GM19193 (cell line): ENCODE data around the gene TMIGD2.

Experiments used
- POLR2A ChIP-seq: IDR thresholded peaks from 4 replicates; pipeline ENCODE4 v1.6.1; 2011; ENCODE audit not compliant: insufficient read depth, insufficient read length; ENCODE audit errors: extremely low read depth

TMIGD2 gene

DNA sequence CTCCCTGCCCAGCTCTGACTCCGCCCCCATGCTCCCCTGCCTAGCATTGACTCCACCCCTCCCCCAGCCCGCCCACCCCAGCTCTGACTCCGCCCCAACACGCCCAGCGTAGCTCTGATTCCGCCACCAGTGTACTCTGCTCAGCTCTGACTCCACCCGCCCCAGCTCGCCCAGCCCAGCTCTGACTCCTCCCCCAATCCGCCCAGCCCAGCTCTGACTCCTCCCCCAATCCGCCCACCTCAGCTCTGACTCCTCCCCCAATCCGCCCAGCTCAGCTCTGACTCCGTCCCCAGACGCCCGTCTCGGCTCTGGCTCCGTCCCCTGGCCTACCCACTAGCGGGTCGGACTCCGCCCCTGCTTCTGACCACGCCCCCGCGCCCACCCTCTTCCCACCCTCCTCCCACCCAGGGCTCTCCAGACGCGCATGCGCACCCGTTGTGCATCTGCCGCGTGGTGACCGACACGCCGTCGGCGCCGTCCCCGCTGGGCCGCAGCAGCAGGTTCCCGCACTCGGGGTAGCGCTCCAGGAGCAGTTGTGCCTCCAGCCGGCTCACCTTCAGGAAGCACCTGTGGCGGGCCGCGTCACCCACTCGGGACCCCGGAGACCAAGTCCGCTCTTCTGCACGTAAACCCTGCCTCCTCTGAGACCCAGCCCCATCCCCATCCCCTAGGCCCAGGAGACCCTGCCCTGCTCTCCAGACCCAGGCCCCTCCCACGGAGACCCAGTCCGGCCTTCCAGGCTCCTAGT is 26.2 kb upstream of the TMIGD2 start:
- TF ChIP-seq POLR2A: peak; percentile 81

DNA sequence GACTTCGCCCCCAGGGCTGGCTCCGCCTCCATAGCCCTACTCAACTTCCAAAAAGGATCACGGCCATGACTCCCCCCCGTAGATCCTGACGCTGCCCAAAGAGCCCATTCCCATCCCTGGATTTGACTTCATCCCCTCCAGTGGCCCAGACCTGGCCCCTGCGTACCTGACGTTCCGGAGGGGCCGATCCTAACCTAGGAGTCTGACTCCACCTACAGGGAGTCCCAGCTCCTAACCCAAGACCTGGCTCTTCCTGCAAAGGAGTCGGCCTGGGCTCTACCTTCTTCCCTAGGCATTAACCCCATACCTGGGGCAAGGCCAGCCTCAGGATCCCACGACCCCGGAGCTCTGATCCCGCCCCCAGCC is 25.7 kb upstream of the TMIGD2 start:
- no peak for TF ChIP-seq POLR2A

DNA sequence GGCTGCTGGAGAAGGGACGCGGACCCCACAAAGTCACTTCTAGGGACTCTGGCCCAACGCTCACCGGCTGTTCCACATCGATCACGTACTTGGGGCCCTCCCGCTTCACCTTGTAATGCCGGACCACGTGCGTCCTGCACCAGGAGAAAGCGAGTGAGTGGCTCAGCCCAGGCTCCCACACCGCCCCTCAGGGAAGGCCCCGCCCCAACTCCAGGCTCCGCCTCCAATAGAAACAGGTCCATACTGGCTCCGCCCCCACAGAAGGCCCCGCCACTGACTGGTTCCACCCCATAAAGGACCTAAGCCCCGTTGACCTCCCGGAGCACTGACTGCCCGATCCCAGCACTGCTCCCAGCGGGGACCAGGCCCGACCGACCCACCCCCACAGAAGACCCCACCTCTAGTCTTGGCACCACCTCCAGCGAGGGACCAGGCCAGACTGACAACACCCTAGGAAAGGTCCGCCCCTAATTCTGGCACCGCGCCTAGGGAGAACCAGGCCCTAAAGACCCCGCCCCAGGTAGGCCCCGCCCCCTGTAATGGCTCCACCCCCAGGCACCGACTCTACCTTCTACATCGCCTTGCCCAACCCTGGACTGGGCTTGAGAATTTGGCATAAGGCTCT is 25.2 kb upstream of the TMIGD2 start:
- no peak for TF ChIP-seq POLR2A

DNA sequence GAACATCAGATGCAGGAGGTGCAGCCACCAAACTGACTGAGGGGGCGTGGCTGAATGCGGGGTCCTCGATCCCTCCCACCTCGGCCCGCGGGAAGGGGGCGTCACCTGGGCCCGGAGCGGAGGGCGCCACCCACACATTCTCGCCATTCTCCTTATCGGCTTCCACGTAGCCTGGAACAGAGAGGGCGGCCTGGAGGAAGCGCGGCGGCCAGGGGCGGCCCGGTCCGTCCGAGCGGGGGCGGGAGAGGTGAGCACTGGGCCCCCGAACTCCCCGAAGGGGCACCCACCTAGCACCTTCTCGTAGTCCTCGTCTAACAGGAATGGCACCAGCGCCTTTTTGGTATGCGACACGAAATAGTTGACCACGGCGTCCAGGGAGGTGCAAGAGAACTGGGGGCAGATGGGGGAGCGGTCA is 24.7 kb upstream of the TMIGD2 start:
- TF ChIP-seq POLR2A: no peak

DNA sequence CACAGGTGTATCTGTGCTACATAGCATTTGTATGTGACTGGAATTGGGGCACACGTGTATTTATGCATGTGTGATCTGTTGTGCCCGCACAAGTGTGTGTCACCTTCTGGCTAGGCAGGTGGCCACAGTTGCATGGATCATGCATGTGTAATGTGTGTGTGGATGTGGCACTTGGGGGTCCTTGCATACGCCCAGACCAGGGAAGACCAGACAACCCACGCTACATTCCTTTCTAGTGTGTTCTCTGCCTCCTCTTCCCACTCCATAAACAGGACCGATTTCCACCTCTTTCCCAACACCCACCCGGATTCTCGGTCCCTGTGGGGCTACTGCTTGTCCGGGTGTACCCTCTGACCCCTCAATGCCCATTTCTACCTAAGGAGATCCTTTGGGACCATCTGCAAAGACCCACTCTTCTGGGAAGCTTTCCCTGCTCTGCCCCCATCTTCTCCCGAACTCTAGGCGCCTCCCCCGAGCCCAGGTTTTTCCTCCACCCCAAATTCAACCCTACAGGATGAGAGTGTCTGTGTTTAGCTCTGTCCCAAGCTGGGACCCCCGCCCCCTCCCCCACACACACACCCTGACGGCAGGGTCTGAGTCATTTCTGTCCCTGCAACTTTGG is 24.1 kb upstream of the TMIGD2 start:
- no peak for TF ChIP-seq POLR2A

DNA sequence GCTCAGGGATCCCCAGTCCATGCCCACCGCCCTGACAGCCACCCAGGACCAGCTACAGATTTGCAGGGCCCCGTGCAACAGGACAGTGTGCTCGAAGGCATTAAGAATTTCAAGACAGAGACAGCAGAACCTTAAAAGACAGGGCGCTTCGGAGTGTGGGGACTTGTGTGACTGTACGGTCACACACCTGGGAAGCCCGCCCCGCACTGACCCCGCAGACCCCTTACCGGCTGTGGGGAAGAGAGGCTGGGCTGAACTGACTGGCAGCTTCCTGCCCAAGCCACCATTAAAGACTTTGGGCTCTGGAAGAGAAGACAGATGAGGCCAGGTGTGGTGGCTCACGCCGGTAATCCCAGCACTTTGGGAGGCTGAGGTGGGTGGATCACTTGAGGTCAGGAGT is 22.0 kb upstream of the TMIGD2 start:
- TF ChIP-seq POLR2A: no peak

DNA sequence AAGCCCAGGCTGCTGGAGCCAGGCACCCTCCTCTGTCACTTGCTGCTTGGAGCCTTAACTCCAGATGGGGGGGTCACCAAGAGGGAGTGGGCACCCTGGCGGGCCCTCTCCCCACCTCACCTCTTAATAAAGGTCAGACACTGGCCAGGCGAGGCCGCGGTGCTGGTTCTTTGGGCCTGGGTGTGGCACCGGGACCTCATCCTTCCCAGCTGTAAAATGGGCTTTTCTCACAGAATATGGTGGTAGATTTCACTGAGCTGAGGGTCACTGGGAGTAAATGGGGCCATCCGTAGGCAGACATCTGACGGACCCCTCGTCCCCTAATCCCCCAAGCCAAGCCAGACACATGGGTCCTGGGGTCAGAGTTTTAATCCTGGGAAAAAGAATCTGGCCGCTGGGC is 21.5 kb upstream of the TMIGD2 start:
- TF ChIP-seq POLR2A: no peak

DNA sequence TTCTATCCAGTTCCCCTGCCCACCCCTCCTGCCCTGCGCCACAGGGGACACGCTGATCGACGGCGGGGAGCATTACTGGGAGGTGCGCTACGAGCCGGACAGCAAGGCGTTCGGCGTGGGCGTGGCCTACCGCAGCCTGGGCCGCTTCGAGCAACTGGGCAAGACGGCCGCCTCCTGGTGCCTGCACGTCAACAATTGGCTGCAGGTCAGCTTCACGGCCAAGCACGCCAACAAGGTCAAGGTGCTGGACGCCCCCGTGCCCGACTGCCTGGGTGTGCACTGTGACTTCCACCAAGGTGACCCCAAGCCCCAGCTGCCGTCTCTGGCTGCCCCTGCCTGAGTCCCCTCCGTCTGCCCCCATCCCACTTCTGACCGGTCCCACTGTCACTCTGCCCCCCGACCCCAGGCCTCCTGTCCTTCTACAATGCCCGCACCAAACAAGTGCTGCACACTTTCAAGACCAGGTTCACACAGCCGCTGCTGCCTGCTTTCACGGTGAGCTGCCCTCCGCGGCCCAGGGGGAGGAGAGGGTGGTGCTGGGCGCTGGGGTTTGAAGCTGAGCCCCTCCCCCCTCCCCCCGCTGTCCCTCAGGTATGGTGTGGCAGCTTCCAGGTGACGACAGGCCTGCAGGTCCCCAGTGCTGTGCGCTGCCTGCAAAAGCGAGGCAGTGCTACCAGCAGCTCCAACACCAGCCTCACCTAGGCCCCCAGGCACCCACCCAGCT is 20.9 kb upstream of the TMIGD2 start:
- TF ChIP-seq POLR2A: no peak

DNA sequence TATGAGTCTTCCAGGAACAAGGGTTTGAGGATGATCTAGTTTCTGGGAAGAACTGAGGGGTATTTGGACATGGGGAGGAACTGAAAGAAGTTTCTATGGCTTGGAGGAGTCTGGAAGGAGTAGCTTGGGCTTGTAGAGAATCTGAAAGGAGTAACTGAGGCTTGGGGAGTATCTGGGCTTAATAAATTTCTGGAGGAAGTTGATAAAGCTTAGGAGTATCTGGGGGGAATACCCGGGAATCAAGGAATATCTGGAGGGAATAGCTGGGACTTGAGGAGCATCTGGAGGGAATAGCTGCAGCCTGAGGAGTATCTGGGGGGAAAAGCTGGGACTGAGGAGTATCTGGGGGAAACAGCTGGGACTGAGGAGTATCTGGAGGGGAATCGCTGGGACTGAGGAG is 18.2 kb upstream of the TMIGD2 start:
- no peak for TF ChIP-seq POLR2A

DNA sequence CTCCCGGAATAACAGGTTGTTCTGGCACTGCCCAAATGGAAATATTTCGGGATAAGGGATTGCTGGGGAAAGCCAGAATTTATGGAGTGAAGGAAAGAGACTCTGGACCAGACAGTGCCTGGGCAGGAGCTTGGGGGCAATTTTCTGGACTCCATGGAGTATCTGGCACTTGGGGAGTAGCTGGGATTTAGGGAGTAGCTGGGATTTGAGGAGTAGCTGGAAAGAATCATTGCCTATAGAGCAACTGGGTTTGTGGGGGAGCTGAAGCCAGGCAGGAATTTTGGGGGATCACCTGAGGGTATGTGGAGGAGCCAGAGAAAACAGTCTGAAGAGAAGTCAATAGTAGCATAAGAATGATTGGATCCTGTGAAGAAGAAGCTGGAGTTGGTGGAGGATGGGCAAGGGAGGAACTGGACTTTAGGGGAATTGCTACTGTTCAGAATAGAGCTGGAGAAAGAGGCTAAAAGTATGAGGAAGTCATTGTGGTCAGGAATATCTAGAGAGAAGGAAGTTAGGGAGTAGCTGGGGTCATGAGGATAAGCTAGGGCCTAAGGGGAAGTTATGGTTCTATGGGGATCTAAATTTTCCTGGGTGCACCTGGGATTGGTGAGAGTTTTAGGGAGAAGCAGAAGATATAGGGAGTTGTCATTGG is 17.0 kb upstream of the TMIGD2 start:
- no peak for TF ChIP-seq POLR2A

DNA sequence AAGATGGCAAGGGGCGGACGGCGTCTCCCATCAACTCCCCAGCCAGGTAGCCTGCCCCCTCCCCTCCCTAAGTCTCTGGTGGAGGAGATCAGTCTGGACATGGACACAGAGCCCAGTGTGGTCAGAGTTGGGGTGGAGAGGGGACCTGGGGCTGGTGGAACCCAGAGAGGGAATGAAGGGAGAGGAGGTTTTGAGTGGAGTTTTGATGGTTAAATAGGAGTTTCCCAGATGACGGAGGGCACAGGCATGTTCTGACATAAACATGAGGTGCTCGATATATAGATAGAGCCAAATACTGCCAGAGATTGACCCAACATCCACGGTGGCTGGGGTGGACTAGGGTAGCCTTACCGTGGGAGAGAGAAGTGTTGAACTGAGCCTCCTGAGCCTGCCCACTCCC is 16.3 kb upstream of the TMIGD2 start:
- no peak for TF ChIP-seq POLR2A

DNA sequence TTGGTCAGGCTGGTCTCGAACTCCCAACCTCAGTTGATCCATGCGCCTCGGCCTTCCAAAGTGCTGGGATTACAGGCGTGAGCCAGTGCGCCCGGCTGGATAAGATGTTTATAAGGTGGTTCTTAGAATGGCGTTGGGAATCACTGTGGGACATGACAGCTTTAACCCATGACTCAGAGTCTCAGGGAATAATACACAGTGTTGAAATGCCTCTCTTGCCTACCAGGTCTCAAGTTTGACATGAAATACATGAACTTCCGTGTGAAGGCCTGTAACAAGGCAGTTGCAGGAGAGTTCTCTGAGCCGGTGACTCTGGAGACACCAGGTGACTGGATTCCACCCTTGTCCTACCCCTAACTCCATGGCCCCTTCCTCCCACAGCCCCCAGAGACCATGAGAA is 14.8 kb upstream of the TMIGD2 start:
- no peak for TF ChIP-seq POLR2A

DNA sequence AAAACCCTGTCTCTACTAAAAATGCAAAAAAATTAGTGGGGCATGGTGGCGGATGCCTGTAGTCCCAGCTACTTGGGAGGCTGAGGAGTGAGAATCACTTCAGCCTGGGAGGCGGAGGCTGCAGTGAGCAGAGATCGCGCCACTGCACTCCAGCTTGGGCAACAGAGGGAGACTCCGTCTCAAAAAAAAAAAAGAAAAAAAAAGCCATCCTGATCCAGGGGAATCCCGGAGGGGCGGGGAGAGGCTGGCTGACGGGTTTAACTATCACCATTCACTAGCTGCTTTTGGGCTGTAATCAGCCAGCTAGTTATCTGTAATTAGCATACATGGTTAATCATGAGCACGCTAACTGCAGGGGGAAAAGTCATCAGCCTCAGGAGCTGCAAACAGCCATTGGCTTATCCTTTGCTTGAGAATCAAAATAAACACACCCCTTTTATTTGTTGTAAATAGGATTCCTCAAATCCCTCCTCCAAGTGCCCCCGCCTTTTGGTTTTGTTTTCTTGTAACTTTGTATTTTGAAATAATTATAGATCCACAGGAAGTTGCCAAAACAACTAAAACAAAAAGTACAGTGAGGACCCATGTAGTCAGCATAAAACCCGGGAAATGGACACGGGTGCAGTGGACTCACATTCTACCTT is 11.8 kb upstream of the TMIGD2 start:
- TF ChIP-seq POLR2A: no peak

DNA sequence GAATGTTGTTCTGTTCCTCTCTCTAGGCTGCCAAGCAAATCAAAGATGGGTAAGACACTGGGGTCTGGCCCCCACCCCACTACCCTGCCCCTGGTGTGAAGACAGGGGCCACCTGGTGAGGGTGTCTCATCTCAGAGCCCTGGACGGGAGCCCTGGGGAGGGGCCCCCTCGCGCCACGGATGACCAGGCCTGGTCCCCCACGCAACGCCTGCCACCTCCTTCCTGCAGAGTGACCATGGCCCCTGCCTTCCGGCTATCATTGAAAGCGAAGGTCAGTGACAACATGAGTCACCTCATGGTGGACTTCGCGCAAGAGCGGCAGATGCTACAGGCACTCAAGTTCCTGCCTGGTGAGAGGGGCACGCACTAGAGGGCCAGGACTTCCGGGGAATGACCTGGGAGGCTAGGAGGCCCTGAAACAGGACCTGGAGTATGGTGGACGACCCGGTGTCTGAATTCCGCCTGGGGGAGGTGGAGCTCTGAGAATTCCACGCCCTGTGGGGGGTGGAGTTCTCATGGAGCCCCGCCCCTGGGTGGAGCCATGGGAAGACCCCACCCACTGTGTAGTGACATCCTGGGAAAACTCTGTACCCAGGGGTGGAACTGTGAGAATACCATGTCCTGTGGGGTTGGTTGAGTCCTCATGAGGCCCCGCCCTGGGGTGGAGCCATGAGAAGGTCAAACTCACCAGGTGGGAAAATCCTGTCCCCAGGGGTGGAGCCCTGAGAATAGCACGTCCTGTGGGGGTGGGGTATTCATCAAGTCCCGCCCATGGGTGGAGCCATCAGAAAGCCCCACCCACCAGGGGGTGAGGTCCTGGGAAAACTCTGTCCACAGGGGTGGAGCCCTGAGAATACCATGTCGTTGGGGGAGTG is 8.3 kb upstream of the TMIGD2 start:
- no peak for TF ChIP-seq POLR2A
